ENCODE data around the gene HIVEP3.

Gene HIVEP3

GRCh38 chr1:41891199-41891896 lies 27.4 kb downstream of the HIVEP3 start:
- peak; percentile 15 for DNase-seq

- no peak for DNase-seq
Measured at GRCh38 chr1:41890825-41891198, 27.9 kb downstream of the HIVEP3 start.

DNA sequence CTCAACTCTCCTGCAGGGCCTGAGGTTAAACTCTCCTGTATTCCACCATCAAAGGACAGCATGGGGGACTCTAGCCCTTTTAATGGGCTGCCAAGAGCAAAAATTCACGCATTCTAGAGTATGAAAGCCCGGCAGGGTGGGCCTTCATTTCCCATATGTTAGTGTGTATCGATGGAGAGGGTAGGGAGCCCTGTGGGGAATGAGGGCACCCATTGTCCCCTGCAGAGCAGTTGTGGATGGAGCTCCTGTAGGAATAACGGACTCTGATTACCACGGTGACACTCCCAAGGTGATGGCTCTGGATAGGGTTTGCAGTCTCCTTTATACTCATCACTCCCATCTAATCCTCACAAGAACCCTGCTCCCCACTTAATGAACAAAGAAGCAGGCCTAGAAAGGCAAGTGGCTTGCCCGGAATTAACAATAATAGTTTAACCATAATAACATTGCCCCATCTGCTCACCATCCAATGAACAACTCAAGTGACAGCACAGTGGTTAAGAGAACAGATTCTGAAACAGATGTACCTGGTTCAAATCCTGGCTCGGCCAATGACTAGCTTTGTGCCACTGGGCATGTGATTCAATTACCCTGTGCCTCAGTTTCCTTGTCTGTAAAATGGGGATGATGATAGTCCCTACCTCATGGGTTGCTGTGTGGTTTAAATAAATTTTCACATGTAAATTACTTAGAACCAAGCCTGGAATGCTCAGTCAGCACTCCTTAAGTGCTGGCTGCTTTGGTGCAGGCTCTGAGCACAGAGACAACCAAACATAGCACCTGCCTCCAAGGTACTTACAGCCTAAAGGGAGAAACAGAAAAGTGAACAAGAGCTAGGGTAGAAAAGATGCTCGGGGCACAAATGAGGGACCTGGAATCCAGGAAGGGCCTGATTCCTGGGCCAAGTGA lies 29.0 kb downstream of the HIVEP3 start:
- DNase-seq: no peak

DNA sequence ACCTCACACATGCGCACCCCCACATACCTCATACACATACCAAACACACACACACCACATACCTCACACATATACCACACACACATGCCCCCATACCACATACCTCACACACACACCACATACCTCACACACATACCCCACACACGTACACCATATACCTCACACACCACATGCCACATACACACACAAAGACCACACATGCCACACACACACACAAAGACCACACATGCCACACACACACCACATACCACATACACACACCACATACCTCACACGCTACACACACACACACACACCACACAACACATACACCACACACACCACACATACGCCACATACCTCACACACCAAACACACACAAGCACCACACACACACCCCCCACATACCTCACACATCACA lies 30.0 kb downstream of the HIVEP3 start:
- no peak for DNase-seq

GRCh38 chr1:41887365-41887764 lies 31.4 kb downstream of the HIVEP3 start:
- no peak for DNase-seq

GRCh38 chr1:41884256-41885230 lies 34.2 kb downstream of the HIVEP3 start:
- DNase-seq: no peak

DNA sequence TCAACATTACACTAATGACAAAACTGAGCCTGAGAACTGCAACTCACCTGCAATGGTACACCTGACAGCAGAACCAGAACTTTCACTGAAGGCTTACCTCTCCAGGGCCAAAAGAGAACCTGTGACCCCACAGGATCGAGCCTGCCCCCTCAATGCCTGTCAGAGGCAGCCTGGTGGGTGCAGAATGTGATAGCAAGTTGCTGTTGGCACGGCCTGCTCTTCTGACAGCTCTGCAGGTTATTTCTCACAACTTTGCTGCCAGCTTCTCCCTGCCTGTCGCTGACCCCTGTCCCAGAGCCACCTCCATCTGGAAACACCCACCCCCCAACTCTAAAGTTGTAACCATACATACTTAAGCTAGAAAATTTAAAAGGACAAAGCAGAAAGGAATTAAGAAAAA lies 35.2 kb downstream of the HIVEP3 start:
- no peak for DNase-seq

GRCh38 chr1:41882486-41882885 lies 36.2 kb downstream of the HIVEP3 start:
- no peak for DNase-seq

DNA sequence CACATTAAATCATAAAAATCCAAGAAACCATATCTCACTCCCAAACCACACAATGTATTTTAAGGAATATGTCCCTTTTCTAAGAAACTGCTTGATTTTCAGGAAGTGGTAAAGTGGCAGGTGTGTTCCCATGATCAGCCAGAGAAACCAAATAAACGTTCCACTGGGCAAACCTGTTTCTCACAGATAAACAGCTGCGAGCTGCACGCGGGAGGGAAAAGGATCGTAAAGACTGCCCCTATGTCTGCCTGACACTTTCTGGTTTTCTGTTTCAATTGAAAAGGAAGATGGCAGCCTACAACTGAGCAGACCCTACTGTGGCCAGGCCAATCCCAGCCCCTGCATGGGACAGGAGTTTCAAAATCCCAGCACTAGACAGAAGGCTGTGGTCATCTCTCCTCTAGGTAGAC lies 36.6 kb downstream of the HIVEP3 start:
- DNase-seq: no peak

GRCh38 chr1:41880950-41881885 lies 37.5 kb downstream of the HIVEP3 start:
- no peak for DNase-seq

DNA sequence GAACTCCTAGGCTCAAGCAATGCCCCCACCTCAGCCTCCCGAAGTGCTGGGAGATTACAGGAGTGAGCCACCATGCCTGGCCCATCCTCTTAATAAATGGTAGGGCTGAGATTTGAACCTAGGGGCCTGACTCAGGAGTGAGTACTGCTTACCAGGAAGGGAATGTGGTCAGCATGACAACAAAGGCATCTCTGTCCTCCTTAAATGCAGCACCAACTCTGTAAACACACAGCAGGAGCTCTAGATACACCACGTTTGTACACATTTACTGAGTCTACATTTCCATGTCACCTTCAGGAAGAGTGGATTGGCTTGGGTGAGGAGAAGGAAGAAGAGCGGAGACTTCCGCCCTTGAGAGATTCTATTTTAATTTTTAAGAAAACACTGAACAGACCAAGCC lies 38.5 kb downstream of the HIVEP3 start:
- DNase-seq: no peak

- DNase-seq: no peak
Measured at GRCh38 chr1:41879617-41880016, 39.1 kb downstream of the HIVEP3 start.

GRCh38 chr1:41878911-41879310 lies 39.8 kb downstream of the HIVEP3 start:
- no peak for DNase-seq

- no peak for DNase-seq
Measured at GRCh38 chr1:41878495-41878894, 40.2 kb downstream of the HIVEP3 start.

DNA sequence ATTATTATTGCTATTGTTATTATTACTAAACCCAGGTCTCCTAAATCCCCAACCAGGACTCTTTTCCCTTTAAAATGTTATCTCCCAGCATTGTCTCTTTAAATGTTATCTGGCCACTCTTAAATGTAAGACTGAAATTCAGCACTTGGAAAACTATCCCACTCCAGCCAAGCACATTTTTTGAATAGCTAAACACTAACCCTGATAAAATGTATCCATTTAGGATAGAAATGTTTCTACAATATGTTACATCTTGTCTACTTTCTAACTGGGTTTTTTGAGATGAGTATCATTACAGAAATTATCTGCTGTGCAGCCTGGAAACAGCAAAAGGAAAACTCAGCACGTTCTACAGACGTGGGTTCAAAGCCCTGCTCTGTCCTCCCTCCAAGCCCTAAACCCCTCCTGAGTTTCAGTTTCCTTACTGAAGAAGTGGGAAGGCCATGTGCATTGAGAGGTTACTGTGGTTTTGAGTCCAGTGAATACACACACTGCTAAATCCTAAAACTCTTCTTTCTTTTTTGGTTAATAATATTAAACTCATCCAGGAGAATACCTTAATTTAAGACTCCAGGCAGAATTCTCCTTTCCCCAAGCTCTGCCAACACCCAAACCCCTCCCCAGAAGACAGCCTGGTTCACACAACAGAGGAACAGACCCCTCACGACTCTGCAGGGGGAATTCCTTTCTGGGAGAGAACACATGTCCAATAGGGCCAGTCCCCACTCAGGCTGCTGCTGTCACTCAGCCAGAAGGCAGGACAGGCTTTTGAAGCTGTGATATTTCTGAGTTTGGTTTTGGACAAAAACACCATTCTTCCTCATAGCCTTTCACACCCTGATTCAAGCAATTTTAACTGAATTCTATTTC lies 41.9 kb downstream of the HIVEP3 start:
- DNase-seq: peak; percentile 22

DNA sequence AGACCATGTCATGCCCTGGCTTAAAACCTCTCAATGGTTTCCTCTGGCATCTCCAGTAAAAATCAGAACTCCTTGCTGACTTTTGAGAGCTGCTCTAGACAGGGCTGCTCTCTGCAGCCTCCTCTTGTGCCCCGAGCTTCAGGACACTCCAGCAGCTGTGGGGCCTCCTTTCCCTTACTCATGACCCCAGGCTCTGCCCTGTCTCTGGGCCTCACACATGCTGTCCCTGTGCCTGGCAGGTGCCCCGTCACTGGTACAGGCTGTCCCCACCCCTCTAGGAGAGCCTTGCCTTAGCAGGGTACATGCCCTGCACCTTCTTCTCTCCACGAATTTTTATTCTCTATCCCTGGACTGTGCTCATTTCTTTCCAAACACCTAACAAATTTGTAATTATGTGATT lies 43.2 kb downstream of the HIVEP3 start:
- DNase-seq: no peak

- no peak for DNase-seq
Measured at GRCh38 chr1:41874903-41875411, 43.8 kb downstream of the HIVEP3 start.

DNA sequence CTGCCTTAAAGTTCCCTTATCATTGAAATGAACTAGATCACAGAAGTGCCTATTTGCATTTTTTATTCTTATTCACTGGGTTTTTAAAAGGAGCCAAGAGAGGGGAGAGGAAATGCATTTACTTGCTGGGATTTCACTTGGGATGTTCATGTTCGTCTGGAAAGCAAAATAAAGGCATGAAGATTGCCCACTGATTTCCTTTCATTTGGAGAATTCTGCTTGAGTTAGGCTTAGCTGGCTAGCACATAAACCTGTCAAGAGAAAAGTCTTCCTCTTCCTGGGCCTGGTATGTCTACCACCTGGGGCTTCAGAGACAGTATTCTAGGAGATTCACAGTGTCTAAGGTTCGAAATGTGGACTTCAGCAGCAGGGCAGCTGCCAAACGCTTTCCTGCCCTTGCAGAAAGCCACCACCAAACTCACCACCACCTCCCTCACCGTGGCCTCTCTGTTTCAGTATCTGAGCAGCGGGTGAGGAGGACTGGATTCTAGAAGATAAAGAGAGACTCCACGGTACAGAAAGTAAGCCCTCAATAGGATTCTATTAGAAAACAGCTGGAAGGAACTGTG lies 44.5 kb downstream of the HIVEP3 start:
- DNase-seq: no peak

- no peak for DNase-seq
Measured at GRCh38 chr1:41872074-41872473, 46.6 kb downstream of the HIVEP3 start.

- peak; percentile 82 for DNase-seq
Measured at GRCh38 chr1:41870076-41870562, 48.6 kb downstream of the HIVEP3 start.
